Endothelial cell of umbilical vein (primary cell): ENCODE data around the gene SIRT4. TPM values are rescaled to one million over a fixed set of nuclear protein-coding genes. Genes with fewer than 3 reads are reported as not detected.
A peak's percentile ranks its signal among the peaks of the same experiment; 100 is the strongest.

Experiments
- BruUV-seq: library from RNA; stranded (reverse); fragments of 400-500 nt; replicated peaks from 2 replicates; lab custom pipeline; 2021; lab: Mats Ljungman, UMichigan
- CTCF ChIA-PET: fragments of 300-600, 350-600 bp; sonication (Branson Sonifier 250); formaldehyde crosslinking; loops from one replicate; lab custom pipeline; 2021; ENCODE audit warnings: antibody characterized with exemption, inconsistent platforms; lab: Charles Lee
- POLR2A ChIA-PET: fragments of 300-600, 350-600 bp; sonication (Branson Sonifier 250); formaldehyde crosslinking; loops from one replicate; lab custom pipeline; 2021; ENCODE audit warnings: antibody characterized with exemption, inconsistent platforms; lab: Charles Lee
- DNase-seq: peaks from one replicate; pipeline ENCODE4 v3.0.0-alpha.2; 2011; ENCODE audit warnings: low read depth, low spot score
- FAIRE-seq: peaks from 2 replicates; lab custom pipeline; 2011; peaks lifted over from hg19 to GRCh38; lab: Jason Lieb, UNC
- H2AFZ ChIP-seq: 2 replicates; pipeline ENCODE4 v1.6.0; 2012; ENCODE audit warnings: low read depth, low read length, control low read depth, inconsistent platforms
- H3K27ac ChIP-seq: 2 replicates; pipeline ENCODE4 v1.5.1; 2011; ENCODE audit warnings: low read depth, mild to moderate bottlenecking, control low read depth, low read length, moderate library complexity; ENCODE audit not compliant: insufficient read depth
- H3K27me3 ChIP-seq, 2 experiments: 2 replicates each; pipeline versions ENCODE4 v1.6.0 to v1.6.1; 2011; ENCODE audit warnings: low read length in 2 of 2, mixed read lengths in 1 of 2; ENCODE audit not compliant: control insufficient read depth in 2 of 2, insufficient read depth in 2 of 2
- H3K36me3 ChIP-seq, 2 experiments: 2 replicates in 1 of 2; 3 replicates in 1 of 2; pipeline ENCODE4 v1.5.1; 2011; ENCODE audit warnings: low read length in 2 of 2, mild to moderate bottlenecking in 1 of 2, moderate library complexity in 1 of 2; ENCODE audit not compliant: control insufficient read depth in 2 of 2, insufficient read depth in 2 of 2; ENCODE audit errors: extremely low read depth in 1 of 2
- H3K4me1 ChIP-seq: 3 replicates; pipeline ENCODE4 v1.5.1; 2011; ENCODE audit warnings: mild to moderate bottlenecking, low read length; ENCODE audit not compliant: control insufficient read depth, insufficient read depth; ENCODE audit errors: extremely low read depth
- H3K4me2 ChIP-seq: 2 replicates; pipeline ENCODE4 v1.6.1; 2011; ENCODE audit warnings: low read length, control low read depth, mixed read lengths; ENCODE audit not compliant: insufficient read depth
- H3K4me3 ChIP-seq, 3 experiments: fragments of 200-600 bp in 1 of 3; sonication (generic), shearing (Covaris generic) in 1 of 3; replicated peaks in 1 of 3; 2 replicates each; pipeline ENCODE4 v1.5.1; 2011 to 2016; ENCODE audit warnings: control low read depth in 3 of 3, low read length in 3 of 3, mild to moderate bottlenecking in 2 of 3, inconsistent platforms in 1 of 3, low read depth in 1 of 3, moderate library complexity in 1 of 3; ENCODE audit not compliant: insufficient read depth in 1 of 3
- H3K79me2 ChIP-seq: 2 replicates; pipeline ENCODE4 v1.6.0; 2012; ENCODE audit warnings: low read length, inconsistent platforms; ENCODE audit not compliant: control insufficient read depth, insufficient read depth
- H3K9ac ChIP-seq: replicated peaks from 2 replicates; pipeline ENCODE3; 2011; ENCODE audit warnings: low read length, control low read depth; ENCODE audit not compliant: insufficient read depth; ENCODE audit errors: extremely low read depth
- H3K9me1 ChIP-seq: replicated peaks from 3 replicates; pipeline ENCODE4 v1.6.0; 2011; ENCODE audit warnings: mild to moderate bottlenecking, low read length; ENCODE audit not compliant: control insufficient read depth, insufficient read depth; ENCODE audit errors: extremely low read depth
- H3K9me3 ChIP-seq: replicated peaks from 2 replicates; pipeline ENCODE4 v1.5.1; 2012; ENCODE audit warnings: low read length, inconsistent platforms; ENCODE audit not compliant: control insufficient read depth, insufficient read depth
- H4K20me1 ChIP-seq: replicated peaks from 2 replicates; pipeline ENCODE3; 2011; ENCODE audit warnings: mild to moderate bottlenecking, low read length; ENCODE audit not compliant: control insufficient read depth, insufficient read depth; ENCODE audit errors: extremely low read depth
- EZH2 ChIP-seq: IDR thresholded peaks from 2 replicates; pipeline ENCODE4 v1.6.1; 2012; ENCODE audit warnings: borderline replicate concordance, low read depth, mild to moderate bottlenecking, moderate library complexity, low read length, inconsistent platforms; ENCODE audit not compliant: severe bottlenecking
- FOS ChIP-seq: IDR thresholded peaks from 2 replicates; pipeline ENCODE4 v1.6.1; 2011; ENCODE audit warnings: mild to moderate bottlenecking, low read length, moderate library complexity, borderline replicate concordance; ENCODE audit not compliant: insufficient read depth
- GATA2 ChIP-seq: IDR thresholded peaks from 2 replicates; pipeline ENCODE4 v1.7.0; 2011; ENCODE audit warnings: low read depth, mild to moderate bottlenecking, moderate library complexity, mixed read lengths, low read length; ENCODE audit not compliant: insufficient read length, insufficient read depth
- JUN ChIP-seq: IDR thresholded peaks from 2 replicates; pipeline ENCODE4 v1.6.1; 2011; ENCODE audit warnings: borderline replicate concordance, low read depth; ENCODE audit not compliant: insufficient read length, insufficient read depth
- MYC ChIP-seq: IDR thresholded peaks from one replicate; pipeline ENCODE4 v1.6.1; 2011; ENCODE audit warnings: mild to moderate bottlenecking, low read depth, low read length
- POLR2A ChIP-seq: IDR thresholded peaks from 2 replicates; pipeline ENCODE4 v1.6.1; 2012; ENCODE audit warnings: low read depth, mild to moderate bottlenecking, control low read depth, low read length
- POLR2AphosphoS5 ChIP-seq: IDR thresholded peaks from 2 replicates; pipeline ENCODE4 v1.6.1; 2012; ENCODE audit warnings: low read depth, mild to moderate bottlenecking, control low read depth, low read length, moderate library complexity; ENCODE audit not compliant: insufficient read depth
- dilution Hi-C: fragments of 300-500 bp; cut with MboI; formaldehyde crosslinking; loops from one replicate; pipeline ENCODE4 v1.15.0; 2019; ENCODE audit warnings: low sequenced_read_pairs; ENCODE audit not compliant: extremely low pct_ligation_motif_present
- intact Hi-C: fragments of 100-400 bp; cut with micrococcal nuclease; formaldehyde crosslinking; loops from one replicate; pipeline ENCODE4 v1.10.0; 2022
- polyA plus RNA-seq, 4 experiments: library from polyadenylated mRNA; depleted of rRNA in 3 of 4; stranded (reverse) in 3 of 4; unstranded in 1 of 4; fragments of >200 nt; gene quantifications; 2 replicates each; pipeline versions ENCODE4 v1.2.1 to v1.2.3, GENCODE V29; 2011 to 2012; ENCODE audit warnings: missing spikeins in 1 of 4
- total RNA-seq: library from RNA; stranded (reverse); gene quantifications from 2 replicates; pipeline ENCODE4 v1.2.3, GENCODE V29; 2021
- TF ChIP-seq, protein P1 (sequence below), 2 donors: IDR thresholded peaks; 1 replicate in 1 of 2; 2 replicates in 1 of 2; pipeline ENCODE4 v1.5.1; 2011; ENCODE audit warnings: low read length in 2 of 2, mild to moderate bottlenecking in 2 of 2, moderate library complexity in 2 of 2, control low read depth in 1 of 2, inconsistent platforms in 1 of 2, low read depth in 1 of 2; ENCODE audit not compliant: insufficient read depth in 1 of 2; ENCODE audit errors: extremely low read depth in 1 of 2
- TF ChIP-seq, protein P2 (sequence below): IDR thresholded peaks from 2 replicates; pipeline ENCODE4 v1.6.1; 2011; ENCODE audit not compliant: insufficient read depth, insufficient read length

SIRT4 gene
- total and polyA plus RNA-seq, 2 donors (not counting 3 experiments of a cell fraction or from before 2014, with no cell fraction given): 0.79 to 1.2 TPM

DNA sequence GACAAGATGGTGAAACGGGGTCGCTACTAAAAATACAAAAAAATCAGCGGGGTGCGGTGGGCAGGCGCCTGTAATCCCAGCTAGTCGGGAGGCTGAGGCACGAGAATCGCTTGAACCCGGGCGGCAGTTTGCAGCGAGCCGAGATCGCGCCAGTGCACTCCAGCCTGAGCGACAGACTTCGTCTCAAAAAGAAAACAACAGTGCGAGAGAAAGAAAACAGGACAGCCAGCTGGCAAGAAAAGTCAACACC is 9.8 kb upstream of the SIRT4 start:
- peak overlapping the region; percentile 80 for H3K4me2 ChIP-seq
- no peak for TF ChIP-seq JUN
- TF ChIP-seq EZH2: no peak
- H4K20me1 ChIP-seq: no peaks in the 10 kb centered on the region
- dilution Hi-C loops (no loop called here), intact Hi-C loops (no loop called here)
- H3K9me1 ChIP-seq: no peaks in the 10 kb centered on the region
- no peak overlapping the region for H2AFZ ChIP-seq
- H3K79me2 ChIP-seq: no peaks in the 10 kb centered on the region
- H3K27me3 ChIP-seq: no peaks in the 10 kb centered on the region
- peak overlapping the region; percentile 100 for H3K27ac ChIP-seq
- BruUV-seq: TSS peak; percentile 65
- no peak for DNase-seq
- ChIA-PET POLR2A (interaction anchor here (0.5 to 4.9 kb wide), 18 partner anchors 9 to 125 kb away, joined by 3 to 211 read pairs (median 20); partner anchors contain the start of genes PXN, RPLP0 and SIRT4), CTCF (interaction anchor here (1.5 to 4.9 kb wide), 5 partner anchors 10 to 66 kb away, joined by 5 to 99 read pairs (median 47); partner anchors contain the start of genes PXN and SIRT4)
- H3K4me1 ChIP-seq: peaks cover 9% of the 10 kb centered on the region
- peak overlapping the region; percentile 22 to 64 (median 45) for H3K4me3 ChIP-seq
- peak overlapping the region; percentile 100 for H3K9ac ChIP-seq
- no peaks in the 10 kb centered on the region for H3K36me3 ChIP-seq
- peak; percentile 28 for FAIRE-seq
- H3K9me3 ChIP-seq: no peaks in the 10 kb centered on the region

DNA sequence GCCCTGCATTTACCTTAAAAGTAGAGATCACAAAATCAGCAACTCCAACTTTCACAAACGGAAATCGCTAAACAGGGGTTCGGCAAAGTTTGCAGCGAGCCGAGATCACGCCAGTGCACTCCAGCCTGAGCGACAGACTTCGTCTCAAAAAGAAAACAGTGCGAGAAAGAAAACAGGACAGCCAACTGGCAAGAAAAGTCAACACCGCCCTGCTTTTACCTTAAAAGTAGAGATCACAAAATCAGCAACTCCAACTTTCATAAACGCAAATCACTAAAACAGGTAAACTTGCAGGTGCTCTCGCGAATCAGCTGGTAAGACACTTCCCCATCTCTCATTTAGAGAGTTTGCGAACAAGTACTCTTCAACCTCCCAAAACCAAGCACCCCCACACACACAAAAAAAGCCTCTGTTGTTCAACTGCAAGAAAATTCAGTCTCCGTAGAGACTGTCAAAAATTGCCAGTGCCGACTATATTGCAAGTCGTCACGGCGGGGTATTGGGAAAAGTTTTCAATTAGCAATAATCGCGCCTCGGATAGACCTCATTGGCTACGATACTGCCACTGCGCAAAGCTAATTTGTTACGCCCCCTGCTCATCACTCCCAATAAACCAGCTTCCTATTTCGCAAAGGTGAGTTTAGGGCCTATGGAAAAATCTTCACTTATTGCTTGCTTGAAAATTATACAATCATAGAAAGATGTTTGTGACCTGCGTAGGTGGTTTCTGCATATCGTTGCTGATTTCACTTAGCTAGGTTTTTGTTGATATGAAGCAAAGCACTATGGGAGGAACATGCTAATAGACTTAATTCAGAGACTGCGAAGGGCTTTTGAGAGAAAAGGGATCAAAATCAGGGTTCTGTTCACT is 9.2 kb upstream of the SIRT4 start, which contains the start of gene RNU4-1:
RNU4-1 (minus strand) TSS at position 577 of the 871 bp plus-strand sequence.
- peak within 1 kb of the TSS; percentile 100 for H3K27ac ChIP-seq
- BruUV-seq: TSS peak; percentile 53
- H3K4me2 ChIP-seq: peak within 1 kb of the TSS; percentile 81
- ChIA-PET CTCF (interaction anchor here (0.9 to 4.9 kb wide), 7 partner anchors 9 to 66 kb away, joined by 3 to 99 read pairs (median 21); partner anchors contain the start of genes PXN and SIRT4), POLR2A (interaction anchor here (0.5 to 4.9 kb wide), 19 partner anchors 10 to 125 kb away, joined by 3 to 211 read pairs (median 19); partner anchors contain the start of genes PXN, RPLP0 and SIRT4)
- dilution Hi-C loops (no loop called here), intact Hi-C loops (loop anchor here (1.0 kb wide), 2 partner anchors 9 to 24 kb away; partner anchors contain the start of gene SIRT4)
- DNase-seq (peak; percentile 89), FAIRE-seq (peak; percentile 85)
- no peaks in the 10 kb centered on the region for H3K36me3 ChIP-seq
- H2AFZ ChIP-seq: peak within 1 kb of the TSS; percentile 78
- no peaks in the 10 kb centered on the region for H3K9me3 ChIP-seq
- H4K20me1 ChIP-seq: no peaks in the 10 kb centered on the region
- TF ChIP-seq MYC (no peak), POLR2A (peak; percentile 100), POLR2AphosphoS5 (peak; percentile 100), FOS (peak; percentile 18), EZH2 (no peak), JUN (no peak), GATA2 (no peak)
- TF ChIP-seq, protein P1, sequence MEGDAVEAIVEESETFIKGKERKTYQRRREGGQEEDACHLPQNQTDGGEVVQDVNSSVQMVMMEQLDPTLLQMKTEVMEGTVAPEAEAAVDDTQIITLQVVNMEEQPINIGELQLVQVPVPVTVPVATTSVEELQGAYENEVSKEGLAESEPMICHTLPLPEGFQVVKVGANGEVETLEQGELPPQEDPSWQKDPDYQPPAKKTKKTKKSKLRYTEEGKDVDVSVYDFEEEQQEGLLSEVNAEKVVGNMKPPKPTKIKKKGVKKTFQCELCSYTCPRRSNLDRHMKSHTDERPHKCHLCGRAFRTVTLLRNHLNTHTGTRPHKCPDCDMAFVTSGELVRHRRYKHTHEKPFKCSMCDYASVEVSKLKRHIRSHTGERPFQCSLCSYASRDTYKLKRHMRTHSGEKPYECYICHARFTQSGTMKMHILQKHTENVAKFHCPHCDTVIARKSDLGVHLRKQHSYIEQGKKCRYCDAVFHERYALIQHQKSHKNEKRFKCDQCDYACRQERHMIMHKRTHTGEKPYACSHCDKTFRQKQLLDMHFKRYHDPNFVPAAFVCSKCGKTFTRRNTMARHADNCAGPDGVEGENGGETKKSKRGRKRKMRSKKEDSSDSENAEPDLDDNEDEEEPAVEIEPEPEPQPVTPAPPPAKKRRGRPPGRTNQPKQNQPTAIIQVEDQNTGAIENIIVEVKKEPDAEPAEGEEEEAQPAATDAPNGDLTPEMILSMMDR (IDR thresholded peaks at IDR 0.05; ENCODE audit: extremely low read depth in 1 of 2, insufficient read depth in 1 of 2, low read depth in 1 of 2, low read length in 2 of 2): no peak
- TF ChIP-seq, protein P2, sequence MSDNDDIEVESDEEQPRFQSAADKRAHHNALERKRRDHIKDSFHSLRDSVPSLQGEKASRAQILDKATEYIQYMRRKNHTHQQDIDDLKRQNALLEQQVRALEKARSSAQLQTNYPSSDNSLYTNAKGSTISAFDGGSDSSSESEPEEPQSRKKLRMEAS: no peak
- peaks cover 9% of the 10 kb centered on the region for H3K4me1 ChIP-seq
- H3K9me1 ChIP-seq: no peaks in the 10 kb centered on the region
- H3K4me3 ChIP-seq: peak within 1 kb of the TSS; percentile 22 to 64 (median 45)
- no peaks in the 10 kb centered on the region for H3K27me3 ChIP-seq
- no peaks in the 10 kb centered on the region for H3K79me2 ChIP-seq
- peak within 1 kb of the TSS; percentile 100 for H3K9ac ChIP-seq
